Lung (tissue), 12 donors: ENCODE data around the gene BPIFB6. TPM values are rescaled to one million over a fixed set of nuclear protein-coding genes. Genes with fewer than 3 reads are reported as not detected.
A peak's percentile ranks its signal among the peaks of the same experiment; 100 is the strongest.

Experiments used
- ATAC-seq: fragments of 200-7000 bp; cut with Tn5 transposase; one replicate; pipeline ENCODE4 v1.9.1; 2020; ENCODE audit warnings: moderate number of reproducible peaks; ENCODE audit not compliant: insufficient read depth, low FRiP score
- DNase-seq, 3 donors: peaks; one replicate each; pipeline ENCODE4 v3.0.0-alpha.2; 2013 to 2017
- H3K27ac ChIP-seq, 2 donors: one replicate each; pipeline ENCODE4 v1.5.1; 2013; ENCODE audit warnings: mild to moderate bottlenecking in 2 of 2, moderate library complexity in 2 of 2, control low read depth in 1 of 2, inconsistent platforms in 1 of 2, low read depth in 1 of 2, low read length in 1 of 2
- H3K27me3 ChIP-seq, 3 donors: one replicate each; pipeline ENCODE4 v1.5.1; 2013; ENCODE audit warnings: low read length in 2 of 3; ENCODE audit not compliant: control insufficient read depth in 3 of 3, insufficient read depth in 3 of 3
- H3K36me3 ChIP-seq, 4 donors: one replicate each; pipeline ENCODE4 v1.5.1; 2013; ENCODE audit warnings: low read length in 4 of 4, mild to moderate bottlenecking in 1 of 4, moderate library complexity in 1 of 4; ENCODE audit not compliant: control insufficient read depth in 4 of 4, insufficient read depth in 4 of 4
- H3K4me1 ChIP-seq, 5 donors: one replicate each; pipeline ENCODE4 v1.5.1; 2013; ENCODE audit warnings: low read length in 5 of 5, mild to moderate bottlenecking in 2 of 5, moderate library complexity in 1 of 5; ENCODE audit not compliant: control insufficient read depth in 5 of 5, insufficient read depth in 5 of 5
- H3K4me3 ChIP-seq: one replicate; pipeline ENCODE4 v1.5.1; 2013; ENCODE audit warnings: mild to moderate bottlenecking, control low read depth, moderate library complexity
- H3K9ac ChIP-seq, 2 donors: one replicate each; pipeline ENCODE4 v1.5.1; 2013; ENCODE audit warnings: low read length in 2 of 2, control low read depth in 1 of 2; ENCODE audit not compliant: insufficient read depth in 1 of 2
- H3K9me3 ChIP-seq, 4 donors: one replicate each; pipeline ENCODE4 v1.5.1; 2013; ENCODE audit warnings: low read length in 3 of 4, mild to moderate bottlenecking in 1 of 4, moderate library complexity in 1 of 4; ENCODE audit not compliant: control insufficient read depth in 4 of 4, insufficient read depth in 3 of 4
- WGBS, 2 donors: extraction: QIAGEN DNeasy Blood & Tissue Kit; methylation state at CpG; one replicate each; pipeline ENCODE4 v1.1.7; 2013; 5-methylcytosine and 5-hydroxymethylcytosine counted together
- polyA plus RNA-seq, 2 donors: library from polyadenylated mRNA; stranded (reverse); fragments of 200-250 nt; gene quantifications; one replicate each; pipeline ENCODE4 v1.2.1, GENCODE V29; 2013
- total RNA-seq, 2 donors: library from RNA; depleted of rRNA in 1 of 2; stranded (reverse); fragments of >200 nt in 1 of 2; gene quantifications; one replicate each; pipeline ENCODE4 v1.2.1, GENCODE V29; 2014 to 2021
- TF ChIP-seq, protein P1 (sequence below): IDR thresholded peaks from 2 replicates; pipeline ENCODE4 v1.5.1; 2012; ENCODE audit warnings: mild to moderate bottlenecking; ENCODE audit errors: control extremely low read depth, extremely low read depth
- donor health status: control.
- donor health status: control.
- donor health status: Bipolar disorder and iron deficiency.
- donor health status: healthy.
- donor health status: DM: yes; HTN: yes; CAD: no.

BPIFB6 gene
- total and polyA plus RNA-seq, 4 donors, result not detected

GRCh38 chr20:33062105-33062824 lies 30.8 kb downstream of the BPIFB6 start:
- ATAC-seq, result no peak
- H3K27ac ChIP-seq, result no peak overlapping the region
- peaks cover 0 to 2% (median 0%) of the 10 kb centered on the region in 4 donors for H3K9me3 ChIP-seq
- H3K4me3 ChIP-seq, result no peak overlapping the region
- H3K27me3 ChIP-seq, result no peaks in the 10 kb centered on the region
- TF ChIP-seq, protein P1, sequence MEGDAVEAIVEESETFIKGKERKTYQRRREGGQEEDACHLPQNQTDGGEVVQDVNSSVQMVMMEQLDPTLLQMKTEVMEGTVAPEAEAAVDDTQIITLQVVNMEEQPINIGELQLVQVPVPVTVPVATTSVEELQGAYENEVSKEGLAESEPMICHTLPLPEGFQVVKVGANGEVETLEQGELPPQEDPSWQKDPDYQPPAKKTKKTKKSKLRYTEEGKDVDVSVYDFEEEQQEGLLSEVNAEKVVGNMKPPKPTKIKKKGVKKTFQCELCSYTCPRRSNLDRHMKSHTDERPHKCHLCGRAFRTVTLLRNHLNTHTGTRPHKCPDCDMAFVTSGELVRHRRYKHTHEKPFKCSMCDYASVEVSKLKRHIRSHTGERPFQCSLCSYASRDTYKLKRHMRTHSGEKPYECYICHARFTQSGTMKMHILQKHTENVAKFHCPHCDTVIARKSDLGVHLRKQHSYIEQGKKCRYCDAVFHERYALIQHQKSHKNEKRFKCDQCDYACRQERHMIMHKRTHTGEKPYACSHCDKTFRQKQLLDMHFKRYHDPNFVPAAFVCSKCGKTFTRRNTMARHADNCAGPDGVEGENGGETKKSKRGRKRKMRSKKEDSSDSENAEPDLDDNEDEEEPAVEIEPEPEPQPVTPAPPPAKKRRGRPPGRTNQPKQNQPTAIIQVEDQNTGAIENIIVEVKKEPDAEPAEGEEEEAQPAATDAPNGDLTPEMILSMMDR, result no peak
- WGBS, 2 donors, result 53 to 66% methylated on average over 9 of the region's 9 CpGs
- DNase-seq, result peak in 1 of 3 donors; percentile 20
- H3K36me3 ChIP-seq, result no peaks in the 10 kb centered on the region
- peaks cover 0 to 4% (median 0%) of the 10 kb centered on the region in 5 donors for H3K4me1 ChIP-seq
- H3K9ac ChIP-seq, result no peak overlapping the region

- H3K36me3 ChIP-seq, result no peaks in the 10 kb centered on the region
- H3K9ac ChIP-seq, result no peak overlapping the region
- H3K4me1 ChIP-seq, result peaks cover 0 to 4% (median 0%) of the 10 kb centered on the region in 5 donors
- DNase-seq (peak in 1 of 3 donors; percentile 2), ATAC-seq (no peak)
- H3K9me3 ChIP-seq, result peaks cover 0 to 2% (median 0%) of the 10 kb centered on the region in 4 donors
- H3K27me3 ChIP-seq, result no peaks in the 10 kb centered on the region
- 70 to 75% methylated on average over 1 of the region's 1 CpG for WGBS, 2 donors
- TF ChIP-seq, protein P1, result no peak
- H3K4me3 ChIP-seq, result no peak overlapping the region
- no peak overlapping the region for H3K27ac ChIP-seq
Observed at GRCh38 chr20:33062825-33063149, 31.3 kb downstream of the BPIFB6 start.

GRCh38 chr20:33063271-33063670 lies 31.8 kb downstream of the BPIFB6 start:
- no peak overlapping the region for H3K27ac ChIP-seq
- no peak overlapping the region for H3K9ac ChIP-seq
- no peak overlapping the region for H3K4me3 ChIP-seq
- ATAC-seq (no peak), DNase-seq (no peak)
- WGBS, 2 donors, result 89 to 91% methylated on average over 6 of the region's 6 CpGs
- H3K36me3 ChIP-seq, result no peaks in the 10 kb centered on the region
- H3K9me3 ChIP-seq, result peaks cover 0 to 2% (median 0%) of the 10 kb centered on the region in 4 donors
- peaks cover 0 to 4% (median 0%) of the 10 kb centered on the region in 5 donors for H3K4me1 ChIP-seq
- TF ChIP-seq, protein P1, result no peak
- H3K27me3 ChIP-seq, result no peaks in the 10 kb centered on the region
